ENCODE measurements around the gene FDPS. TPM values are rescaled to one million over a fixed set of nuclear protein-coding genes. Genes with fewer than 3 reads are reported as not detected.

Gene FDPS
- total and polyA plus RNA-seq, 2 experiments from 2014 or later = 287 to 366 TPM

DNA sequence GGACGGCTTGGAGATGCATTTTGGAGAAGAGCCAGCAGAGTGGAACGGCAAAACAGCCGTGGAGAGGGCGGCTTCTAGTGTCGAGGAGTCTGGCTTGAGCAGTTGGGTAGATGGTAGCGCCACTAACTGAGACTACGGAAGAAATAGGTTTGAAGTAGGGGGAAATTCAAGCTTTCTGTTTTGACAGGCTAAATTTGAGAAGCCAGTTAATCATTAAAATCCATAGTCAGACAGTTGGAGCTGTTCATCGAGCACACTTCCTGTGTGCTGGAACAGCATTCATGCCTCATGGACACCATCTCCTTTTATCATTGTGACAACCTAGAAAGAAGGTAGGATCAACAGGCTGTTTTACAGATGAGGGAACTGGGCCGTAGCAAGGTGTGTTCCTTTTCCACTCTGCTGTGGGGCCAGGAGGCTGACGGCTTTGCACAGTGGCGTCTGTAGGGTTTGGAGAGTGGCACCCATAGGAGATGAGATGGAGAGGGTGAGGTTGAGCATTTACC is 4.1 kb upstream of the FDPS start:
- H3K36me3 Mint-ChIP-seq (ENCODE audit: low read depth) = peaks cover 3% of the 10 kb centered on the region; the same call in 1 of the 3 replicates
- no peak overlapping the region for H3K4me3 Mint-ChIP-seq
- Histone ChIP-seq H4K20me1 (replicated peaks; ENCODE audit: insufficient read depth) (no peaks in the 10 kb centered on the region), H3K79me2 (replicated peaks; ENCODE audit: insufficient read depth) (peaks cover 8% of the 10 kb centered on the region), H3K36me3 (ENCODE audit: insufficient read depth) (no peaks in the 10 kb centered on the region), H3K9me2 (ENCODE audit: insufficient read depth) (no peaks in the 10 kb centered on the region), H2AFZ (no peak overlapping the region), H3K27me3 (ENCODE audit: insufficient read depth) (no peaks in the 10 kb centered on the region), H3F3A (replicated peaks; ENCODE audit: low read depth) (peaks cover 8% of the 10 kb centered on the region; the same call in 1 of the 2 replicates), H3K4me1 (ENCODE audit: insufficient read depth) (peaks cover 6% of the 10 kb centered on the region), H3K4me3 (no peak overlapping the region), H3K27ac (ENCODE audit: low read depth) (no peak overlapping the region), H3K4me2 (no peak overlapping the region)
- H3K9me3 Mint-ChIP-seq = no peaks in the 10 kb centered on the region
- peaks cover 12% of the 10 kb centered on the region for H3K4me1 Mint-ChIP-seq
- DNase-seq (ENCODE audit: low spot score) = no peak
- no peak overlapping the region for H3K27ac Mint-ChIP-seq
- no peak for ATAC-seq
- TF ChIP-seq REST (IDR thresholded peaks at IDR 0.05; ENCODE audit: unreplicated experiment) (no peak), EZH2 (IDR thresholded peaks at IDR 0.05; ENCODE audit: low read depth, unreplicated experiment) (no peak), ZNF462 (CRISPR knock-in tag; IDR thresholded peaks at IDR 0.05) (no peak), CREB1 (CRISPR knock-in tag; IDR thresholded peaks at IDR 0.05; ENCODE audit: low read depth) (no peak), NANOG (IDR thresholded peaks at IDR 0.05; ENCODE audit: borderline replicate concordance) (no peak), POLR2AphosphoS5 (IDR thresholded peaks at IDR 0.05; ENCODE audit: low read depth) (no peak), ZNF114 (CRISPR knock-in tag; IDR thresholded peaks at IDR 0.05) (no peak), JUNB (IDR thresholded peaks at IDR 0.05; ENCODE audit: unreplicated experiment) (no peak), ZNF331 (CRISPR knock-in tag; IDR thresholded peaks at IDR 0.05; ENCODE audit: low read depth) (no peak), CTCF (conservative IDR thresholded peaks at IDR 0.05; ENCODE audit: low read depth in 2 of 2) (no peak), EZH2phosphoT487 (IDR thresholded peaks at IDR 0.05; ENCODE audit: unreplicated experiment) (no peak), STAT1 (IDR thresholded peaks at IDR 0.05; ENCODE audit: unreplicated experiment) (no peak)
- TF ChIP-seq, protein P1, sequence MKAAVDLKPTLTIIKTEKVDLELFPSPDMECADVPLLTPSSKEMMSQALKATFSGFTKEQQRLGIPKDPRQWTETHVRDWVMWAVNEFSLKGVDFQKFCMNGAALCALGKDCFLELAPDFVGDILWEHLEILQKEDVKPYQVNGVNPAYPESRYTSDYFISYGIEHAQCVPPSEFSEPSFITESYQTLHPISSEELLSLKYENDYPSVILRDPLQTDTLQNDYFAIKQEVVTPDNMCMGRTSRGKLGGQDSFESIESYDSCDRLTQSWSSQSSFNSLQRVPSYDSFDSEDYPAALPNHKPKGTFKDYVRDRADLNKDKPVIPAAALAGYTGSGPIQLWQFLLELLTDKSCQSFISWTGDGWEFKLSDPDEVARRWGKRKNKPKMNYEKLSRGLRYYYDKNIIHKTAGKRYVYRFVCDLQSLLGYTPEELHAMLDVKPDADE (IDR thresholded peaks at IDR 0.05) = no peak
- H3K27me3 Mint-ChIP-seq (ENCODE audit: insufficient read depth, low read depth, poor library complexity) = peaks cover 10% of the 10 kb centered on the region

All from GM23338 (cell line).